Stimulated activated naive CD8-positive, alpha-beta T cell treated with anti-CD3 and anti-CD28 coated beads, Interleukin-15, Interleukin-2, amounts not matched to agents 100 ng/mL and 50 ng/mL, for 24 hours (primary cell): ENCODE data around the gene OR52K1.
"Not testable (repeated sequence)": the region's sequence is repeated elsewhere in the genome, so short reads cannot be mapped to it uniquely, and the experiment has no call there.

Experiments used
- H3K27ac Mint-ChIP-seq: one replicate; pipeline ENCODE4 v1.8.0; 2021; ENCODE audit warnings: mild to moderate bottlenecking, mixed read lengths
- H3K27me3 Mint-ChIP-seq: one replicate; pipeline ENCODE4 v1.8.0; 2021; ENCODE audit warnings: mixed read lengths
- H3K36me3 Mint-ChIP-seq: one replicate; pipeline ENCODE4 v1.8.0; 2021; ENCODE audit warnings: low read depth, mixed read lengths
- H3K4me1 Mint-ChIP-seq: one replicate; pipeline ENCODE4 v1.8.0; 2021; ENCODE audit warnings: low read depth, mixed read lengths
- H3K4me3 Mint-ChIP-seq: one replicate; pipeline ENCODE4 v1.8.0; 2021; ENCODE audit warnings: mild to moderate bottlenecking, mixed read lengths
- H3K9me3 Mint-ChIP-seq: one replicate; pipeline ENCODE4 v1.8.0; 2021; ENCODE audit warnings: mixed read lengths

The OR52K1 gene

DNA sequence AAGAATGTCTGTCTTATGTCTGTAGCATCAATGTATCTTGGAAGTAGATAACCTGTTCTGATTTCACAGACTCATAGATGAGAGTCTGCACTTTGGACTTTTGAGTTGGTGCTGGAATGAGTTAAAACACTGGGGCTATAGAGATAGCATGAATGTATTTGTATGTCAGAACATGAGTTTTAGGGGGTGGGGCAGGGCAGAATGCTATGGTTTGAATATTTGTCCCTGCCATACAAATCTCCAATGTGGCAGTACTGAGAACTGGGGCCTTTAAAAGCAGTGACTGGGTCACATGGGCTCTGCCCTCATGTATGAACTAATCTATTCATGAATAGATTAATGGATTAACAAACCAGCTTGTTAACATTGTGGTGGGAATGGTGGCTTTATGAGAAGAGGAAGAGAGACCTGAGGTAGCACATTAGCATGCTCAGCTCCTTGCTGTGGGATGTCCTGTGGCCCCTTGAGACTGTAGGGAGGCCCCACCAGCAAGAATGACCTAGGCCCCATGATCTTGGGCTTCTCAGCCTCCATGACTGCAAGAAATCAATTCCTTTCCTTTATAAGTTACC lies 15.5 kb upstream of the OR52K1 start:
- H3K36me3 Mint-ChIP-seq: no peaks in the 10 kb centered on the region
- H3K4me1 Mint-ChIP-seq: no peaks in the 10 kb centered on the region
- no peak overlapping the region for H3K27ac Mint-ChIP-seq
- H3K27me3 Mint-ChIP-seq: peaks cover 15% of the 10 kb centered on the region
- no peak overlapping the region for H3K4me3 Mint-ChIP-seq
- peaks cover 10% of the 10 kb centered on the region for H3K9me3 Mint-ChIP-seq

DNA sequence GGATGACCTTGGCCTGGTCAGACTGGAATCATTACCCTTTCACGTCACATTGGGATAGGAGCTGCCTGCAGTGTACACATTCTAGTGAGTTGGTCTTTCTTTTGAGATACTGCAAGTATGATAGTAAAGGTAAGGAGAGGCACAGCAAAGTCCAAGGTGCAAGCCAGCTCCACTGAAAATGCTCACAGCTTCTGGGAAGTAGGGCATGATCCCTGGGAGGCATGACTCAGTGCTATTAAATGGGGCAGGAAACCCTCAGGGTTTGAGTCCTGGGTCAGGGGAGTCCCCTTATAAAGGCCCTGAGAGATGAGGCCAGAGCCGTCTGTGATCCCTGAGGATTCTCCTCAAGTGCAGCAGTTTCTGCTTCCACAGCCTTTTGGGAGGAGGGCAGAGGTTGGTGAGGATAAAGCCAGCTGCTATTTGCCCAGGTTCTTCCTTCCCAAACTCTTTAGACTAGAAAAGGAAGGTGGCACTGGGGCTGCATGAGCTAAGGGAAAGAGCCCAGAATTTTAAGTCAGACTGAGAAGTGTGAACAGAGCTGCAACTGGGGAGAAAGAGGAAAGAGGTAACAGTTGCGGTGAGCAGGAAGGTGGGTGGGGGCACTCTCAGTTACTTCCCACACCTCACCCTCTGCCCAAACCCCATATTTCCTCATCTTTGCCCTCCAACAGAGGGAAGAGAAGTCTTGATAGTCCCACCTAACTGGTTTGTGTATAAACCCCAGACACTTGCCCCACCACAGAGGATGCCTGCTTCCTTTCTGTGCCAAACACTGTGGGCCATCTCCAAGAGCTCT lies 14.4 kb upstream of the OR52K1 start:
- no peak overlapping the region for H3K4me3 Mint-ChIP-seq
- H3K27me3 Mint-ChIP-seq: peaks cover 20% of the 10 kb centered on the region
- H3K9me3 Mint-ChIP-seq: peaks cover 10% of the 10 kb centered on the region
- H3K4me1 Mint-ChIP-seq: no peaks in the 10 kb centered on the region
- H3K27ac Mint-ChIP-seq: no peak overlapping the region
- no peaks in the 10 kb centered on the region for H3K36me3 Mint-ChIP-seq

DNA sequence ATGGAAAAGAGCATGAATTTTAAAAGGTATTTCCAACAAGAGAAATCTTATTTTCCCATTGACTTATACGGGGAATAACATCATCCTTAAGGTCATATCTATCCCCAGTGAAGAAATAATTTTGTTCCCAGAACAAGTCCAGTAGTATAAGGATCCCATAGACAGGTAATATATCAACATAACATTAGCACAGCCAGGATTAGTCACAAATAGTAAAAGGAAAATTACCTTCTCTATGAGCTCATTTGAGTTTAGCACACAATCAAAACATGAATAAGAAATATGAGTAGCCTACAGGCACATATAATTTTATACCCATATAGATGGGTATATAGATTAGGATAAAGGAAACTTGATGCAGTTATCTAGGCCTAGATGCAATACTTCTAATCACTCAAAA lies 2.8 kb upstream of the OR52K1 start:
- no peaks in the 10 kb centered on the region for H3K27me3 Mint-ChIP-seq
- H3K9me3 Mint-ChIP-seq: no peaks in the 10 kb centered on the region
- H3K4me1 Mint-ChIP-seq: peaks cover 12% of the 10 kb centered on the region
- H3K4me3 Mint-ChIP-seq: no peak overlapping the region
- H3K27ac Mint-ChIP-seq: no peak overlapping the region
- H3K36me3 Mint-ChIP-seq: no peaks in the 10 kb centered on the region

DNA sequence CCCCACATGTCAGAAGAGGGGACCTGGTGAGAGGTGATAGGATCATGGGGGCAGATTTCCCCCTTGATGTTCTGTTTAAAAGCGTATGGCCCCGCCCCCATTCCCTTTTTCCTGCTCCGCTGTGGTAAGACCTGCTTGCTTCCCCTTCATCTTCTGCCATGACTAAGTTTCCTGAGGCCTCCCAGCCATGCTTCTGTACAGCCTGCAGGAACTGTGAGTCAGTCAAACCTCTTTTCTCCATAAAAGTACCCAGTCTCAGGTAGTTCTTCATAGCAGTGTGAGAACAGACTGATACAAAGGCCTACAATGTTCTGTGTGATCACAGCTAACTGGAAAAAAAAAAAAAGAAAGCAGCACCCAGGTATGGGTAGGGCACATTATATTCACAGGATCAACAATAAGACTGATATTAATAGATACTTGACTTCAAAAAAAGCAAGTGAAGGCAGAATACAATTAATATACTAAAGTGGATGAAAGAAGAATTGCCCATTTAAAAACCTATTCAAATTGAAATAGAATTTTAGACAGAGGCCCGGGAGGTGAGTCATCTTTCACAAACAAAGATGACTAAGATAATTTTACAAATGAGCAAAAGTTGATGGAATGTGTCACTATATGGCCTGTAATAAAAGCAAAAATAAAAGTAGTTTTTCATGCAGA lies 1.7 kb upstream of the OR52K1 start:
- H3K27me3 Mint-ChIP-seq: no peaks in the 10 kb centered on the region
- H3K36me3 Mint-ChIP-seq: no peaks in the 10 kb centered on the region
- H3K27ac Mint-ChIP-seq: no peak overlapping the region
- H3K4me1 Mint-ChIP-seq: peaks cover 12% of the 10 kb centered on the region
- no peaks in the 10 kb centered on the region for H3K9me3 Mint-ChIP-seq
- H3K4me3 Mint-ChIP-seq: no peak overlapping the region

DNA sequence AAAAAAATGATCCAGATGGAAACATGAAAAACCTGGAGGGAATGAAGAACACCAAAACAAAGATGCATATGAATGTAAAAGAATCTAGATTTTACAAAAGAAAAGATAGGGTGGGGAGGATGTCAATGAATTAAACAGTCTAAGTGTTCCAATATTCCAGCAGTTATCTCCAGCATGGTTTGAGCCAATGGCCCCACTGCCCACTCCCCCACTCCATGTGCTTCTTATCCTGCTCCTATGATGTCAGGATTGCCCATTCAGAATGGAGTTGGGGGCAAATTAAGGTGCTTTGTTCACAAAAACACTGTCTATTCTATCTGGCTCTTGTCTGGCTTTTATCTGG lies 1.2 kb upstream of the OR52K1 start:
- Mint-ChIP-seq H3K9me3 (no peaks in the 10 kb centered on the region), H3K4me1 (peaks cover 12% of the 10 kb centered on the region), H3K4me3 (no peak overlapping the region), H3K27ac (no peak overlapping the region), H3K36me3 (no peaks in the 10 kb centered on the region), H3K27me3 (peaks cover 2% of the 10 kb centered on the region)

DNA sequence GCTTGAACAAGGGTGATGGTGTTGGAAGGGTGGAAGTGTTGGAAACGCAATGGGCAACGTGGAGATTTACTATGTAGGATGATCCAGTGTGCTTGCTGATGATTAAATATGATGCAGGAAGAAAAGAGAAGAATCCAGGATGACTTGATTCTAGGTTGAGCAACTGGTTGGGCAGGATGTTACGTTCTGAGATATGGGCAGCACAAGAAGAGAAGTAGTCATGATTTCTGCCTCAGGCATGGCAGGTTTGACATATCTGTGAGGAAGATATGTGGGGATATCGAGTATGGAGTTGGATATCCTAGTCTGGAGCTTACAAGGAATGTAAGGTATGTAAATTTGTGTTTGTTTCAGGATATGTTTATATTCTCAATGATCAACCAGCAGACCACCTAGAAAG lies 1.9 kb downstream of the OR52K1 start:
- Mint-ChIP-seq H3K4me3 (no peak overlapping the region), H3K4me1 (peaks cover 12% of the 10 kb centered on the region), H3K36me3 (no peaks in the 10 kb centered on the region)

DNA sequence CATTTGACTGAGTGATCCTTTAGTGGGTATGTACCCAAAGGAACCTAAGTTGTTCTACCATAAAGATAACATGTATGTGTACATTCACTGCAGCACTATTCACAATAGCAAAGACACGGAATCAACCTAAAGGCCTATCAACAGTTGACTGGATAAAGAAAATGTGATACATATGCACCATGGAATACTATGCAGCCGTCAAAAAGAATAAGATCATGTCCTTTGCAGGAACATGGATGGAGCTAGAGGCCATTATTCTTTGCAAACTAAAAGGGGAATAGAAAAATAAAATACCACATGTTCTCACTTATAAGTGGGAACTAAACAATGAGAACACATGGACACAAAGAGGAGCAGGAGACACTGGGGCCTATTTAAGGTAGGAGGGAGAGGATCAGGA lies 9.0 kb downstream of the OR52K1 start:
- peaks cover 30% of the 10 kb centered on the region for H3K27me3 Mint-ChIP-seq
- not testable (repeated sequence) for H3K4me3 Mint-ChIP-seq, H3K36me3 Mint-ChIP-seq, H3K9me3 Mint-ChIP-seq, H3K4me1 Mint-ChIP-seq, H3K27ac Mint-ChIP-seq

More for the DNA sequence above, 1.9 kb downstream of the OR52K1 start:
- H3K27me3 Mint-ChIP-seq: peaks cover 17% of the 10 kb centered on the region
- no peaks in the 10 kb centered on the region for H3K9me3 Mint-ChIP-seq
- no peak overlapping the region for H3K27ac Mint-ChIP-seq

DNA sequence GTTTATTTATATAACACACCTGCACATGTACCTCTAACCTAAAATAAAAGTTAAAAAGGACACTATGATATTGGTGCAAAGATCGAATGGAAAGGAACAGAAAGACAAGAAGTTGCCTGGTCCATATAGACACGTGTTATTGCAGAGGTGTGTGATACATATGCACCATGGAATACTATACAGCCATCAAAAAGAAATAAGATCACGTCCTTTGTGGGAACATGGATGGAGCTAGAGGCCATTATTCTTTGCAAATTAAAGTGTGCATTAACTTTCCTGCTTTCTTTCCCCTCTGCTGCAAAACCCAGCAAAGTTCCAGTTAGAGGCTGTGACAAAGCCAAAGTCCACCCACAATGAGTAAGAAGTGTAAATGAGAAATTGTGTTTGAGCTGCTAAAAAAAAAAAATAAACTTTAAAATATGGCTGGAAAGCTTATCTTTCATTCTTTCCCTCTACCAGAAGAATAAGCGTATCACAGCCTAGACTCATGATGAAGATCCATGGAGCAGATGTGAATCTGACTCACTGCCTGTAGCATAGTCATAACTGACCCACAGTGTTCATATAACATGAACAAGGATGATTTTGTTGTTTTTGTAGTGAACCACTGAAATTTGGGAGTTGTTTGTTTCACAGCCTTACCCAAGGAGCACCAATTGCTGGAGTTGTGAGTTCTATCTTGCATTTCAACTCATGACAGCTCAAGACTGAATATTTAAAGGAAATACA lies 9.6 kb downstream of the OR52K1 start:
- H3K27me3 Mint-ChIP-seq: peaks cover 29% of the 10 kb centered on the region
- H3K36me3 Mint-ChIP-seq: no peaks in the 10 kb centered on the region
- no peak overlapping the region for H3K4me3 Mint-ChIP-seq

DNA sequence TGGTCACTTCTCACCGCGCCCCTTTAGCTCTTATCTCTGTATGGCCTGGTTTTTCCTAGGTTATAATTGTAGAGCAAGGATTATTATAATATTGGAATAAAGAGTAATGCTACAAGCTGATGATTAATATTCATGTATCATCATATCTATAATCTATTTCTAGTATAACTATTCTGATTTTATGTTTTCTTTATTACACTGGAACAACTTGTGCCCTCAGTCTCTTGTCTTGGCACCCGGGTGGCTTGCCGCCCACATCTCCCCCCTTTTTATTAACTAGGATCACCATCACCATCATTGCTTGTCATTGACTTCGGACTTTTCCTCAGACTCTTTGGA lies 11.0 kb downstream of the OR52K1 start:
- no peak overlapping the region for H3K27ac Mint-ChIP-seq
- H3K27me3 Mint-ChIP-seq: peaks cover 30% of the 10 kb centered on the region

More for the DNA sequence above, 9.6 kb downstream of the OR52K1 start:
- Mint-ChIP-seq H3K4me1 (peaks cover 4% of the 10 kb centered on the region), H3K9me3 (peaks cover 7% of the 10 kb centered on the region), H3K27ac (no peak overlapping the region)

DNA sequence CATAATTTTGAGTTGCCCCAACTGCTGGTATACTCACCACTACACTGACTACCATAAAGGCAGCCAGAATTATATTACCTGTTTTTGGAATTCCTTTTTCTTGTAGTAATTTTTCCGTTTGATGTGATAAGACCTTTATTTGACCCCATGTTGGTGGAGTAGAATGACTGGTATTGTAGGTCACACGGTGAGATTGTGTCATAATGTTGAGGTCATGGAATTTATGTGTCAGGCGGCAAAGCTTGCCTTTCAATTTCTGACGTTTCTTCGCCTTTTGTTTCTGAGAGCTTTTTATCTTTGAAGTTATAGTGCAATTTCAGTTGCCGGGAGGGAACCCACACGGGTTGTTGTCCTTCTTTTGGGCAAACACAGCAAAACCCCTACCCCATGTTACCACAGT lies 13.0 kb downstream of the OR52K1 start:
- peaks cover 7% of the 10 kb centered on the region for H3K9me3 Mint-ChIP-seq
- H3K4me1 Mint-ChIP-seq: peaks cover 4% of the 10 kb centered on the region
- H3K36me3 Mint-ChIP-seq: no peaks in the 10 kb centered on the region
- H3K27ac Mint-ChIP-seq: no peak overlapping the region
- H3K4me3 Mint-ChIP-seq: no peak overlapping the region
- peaks cover 26% of the 10 kb centered on the region for H3K27me3 Mint-ChIP-seq

More for the DNA sequence above, 11.0 kb downstream of the OR52K1 start:
- Mint-ChIP-seq H3K36me3 (no peaks in the 10 kb centered on the region), H3K4me3 (no peak overlapping the region), H3K4me1 (peaks cover 4% of the 10 kb centered on the region), H3K9me3 (peaks cover 7% of the 10 kb centered on the region)

DNA sequence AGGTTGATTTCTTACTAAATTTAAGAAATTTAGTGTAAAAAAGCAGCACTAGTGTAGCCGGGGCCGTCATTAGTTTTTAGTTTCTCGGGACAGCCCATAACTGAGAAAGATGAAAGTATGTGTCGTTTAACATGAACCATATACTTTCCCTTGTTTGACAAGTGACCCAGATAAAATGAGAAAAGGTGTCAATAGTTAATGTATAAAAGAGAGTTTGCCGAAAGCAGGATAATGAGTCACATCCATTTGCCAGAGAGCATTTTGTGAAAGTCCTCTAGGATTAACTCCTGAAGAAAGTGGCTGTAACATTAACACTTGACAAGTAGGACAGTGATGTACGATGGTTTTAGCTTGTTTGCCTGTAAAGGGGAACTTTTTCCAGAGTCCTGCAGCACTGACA lies 13.5 kb downstream of the OR52K1 start:
- Mint-ChIP-seq H3K4me1 (peaks cover 4% of the 10 kb centered on the region), H3K27ac (no peak overlapping the region), H3K36me3 (no peaks in the 10 kb centered on the region), H3K27me3 (peaks cover 26% of the 10 kb centered on the region), H3K9me3 (peaks cover 7% of the 10 kb centered on the region), H3K4me3 (no peak overlapping the region)

DNA sequence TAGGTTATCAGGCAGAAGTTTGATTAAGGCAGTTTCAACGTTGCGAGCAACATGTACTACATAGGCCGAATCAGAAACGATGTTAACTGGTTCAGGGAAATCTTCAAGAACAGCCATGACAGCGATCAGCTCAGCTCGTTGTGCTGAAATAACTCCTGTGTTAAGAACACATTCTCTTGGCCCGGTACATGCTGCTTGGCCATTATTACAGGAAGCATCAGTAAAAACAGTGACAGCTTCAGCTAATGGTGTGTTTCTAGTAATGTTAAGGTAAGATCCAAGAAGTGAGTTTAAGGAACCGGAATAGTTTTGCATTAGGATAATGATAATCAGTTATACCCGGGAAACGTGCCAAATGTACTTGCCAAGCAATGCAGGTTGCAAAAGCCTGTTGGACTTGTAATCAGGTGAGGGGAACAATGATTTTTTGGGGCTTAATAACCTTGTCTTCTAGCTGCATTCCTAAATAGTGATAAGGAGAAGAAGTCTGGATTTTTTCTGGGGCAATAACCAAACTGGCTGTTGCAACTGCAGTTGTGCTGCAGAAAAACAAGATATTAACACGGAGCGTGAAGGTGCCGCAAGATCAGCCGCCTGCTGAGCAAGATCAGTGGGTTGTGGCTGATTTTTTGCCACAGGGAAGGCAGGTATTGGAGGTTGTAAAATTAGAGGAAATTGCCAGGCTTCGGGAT lies 14.3 kb downstream of the OR52K1 start:
- H3K9me3 Mint-ChIP-seq: peaks cover under 1% of the 10 kb centered on the region
- H3K4me1 Mint-ChIP-seq: peaks cover 4% of the 10 kb centered on the region
- H3K27ac Mint-ChIP-seq: no peak overlapping the region
- no peaks in the 10 kb centered on the region for H3K36me3 Mint-ChIP-seq
- no peak overlapping the region for H3K4me3 Mint-ChIP-seq
- H3K27me3 Mint-ChIP-seq: peaks cover 26% of the 10 kb centered on the region

DNA sequence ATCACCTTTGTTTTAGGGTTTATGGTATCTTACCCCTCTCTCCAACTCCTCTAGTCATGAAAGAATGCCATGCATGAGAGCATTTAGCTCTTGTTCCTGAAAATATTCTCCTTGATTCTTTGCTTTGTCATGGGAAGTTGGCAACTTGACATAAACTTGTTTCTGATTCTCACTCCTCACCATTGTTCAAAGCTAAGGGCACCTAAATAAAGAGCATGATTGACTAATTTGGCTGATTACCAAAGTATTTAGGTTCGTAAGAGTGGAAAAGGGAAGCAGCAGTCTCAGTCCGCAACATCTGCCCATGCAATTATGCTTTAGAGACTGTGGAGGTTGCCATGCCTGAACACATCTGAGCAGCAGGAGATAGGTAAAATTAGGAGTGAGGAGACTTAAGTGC lies 26.4 kb downstream of the OR52K1 start:
- H3K4me1 Mint-ChIP-seq: no peaks in the 10 kb centered on the region
- no peaks in the 10 kb centered on the region for H3K36me3 Mint-ChIP-seq
- H3K27me3 Mint-ChIP-seq: no peaks in the 10 kb centered on the region
- H3K27ac Mint-ChIP-seq: no peak overlapping the region
- no peaks in the 10 kb centered on the region for H3K9me3 Mint-ChIP-seq
- H3K4me3 Mint-ChIP-seq: no peak overlapping the region

DNA sequence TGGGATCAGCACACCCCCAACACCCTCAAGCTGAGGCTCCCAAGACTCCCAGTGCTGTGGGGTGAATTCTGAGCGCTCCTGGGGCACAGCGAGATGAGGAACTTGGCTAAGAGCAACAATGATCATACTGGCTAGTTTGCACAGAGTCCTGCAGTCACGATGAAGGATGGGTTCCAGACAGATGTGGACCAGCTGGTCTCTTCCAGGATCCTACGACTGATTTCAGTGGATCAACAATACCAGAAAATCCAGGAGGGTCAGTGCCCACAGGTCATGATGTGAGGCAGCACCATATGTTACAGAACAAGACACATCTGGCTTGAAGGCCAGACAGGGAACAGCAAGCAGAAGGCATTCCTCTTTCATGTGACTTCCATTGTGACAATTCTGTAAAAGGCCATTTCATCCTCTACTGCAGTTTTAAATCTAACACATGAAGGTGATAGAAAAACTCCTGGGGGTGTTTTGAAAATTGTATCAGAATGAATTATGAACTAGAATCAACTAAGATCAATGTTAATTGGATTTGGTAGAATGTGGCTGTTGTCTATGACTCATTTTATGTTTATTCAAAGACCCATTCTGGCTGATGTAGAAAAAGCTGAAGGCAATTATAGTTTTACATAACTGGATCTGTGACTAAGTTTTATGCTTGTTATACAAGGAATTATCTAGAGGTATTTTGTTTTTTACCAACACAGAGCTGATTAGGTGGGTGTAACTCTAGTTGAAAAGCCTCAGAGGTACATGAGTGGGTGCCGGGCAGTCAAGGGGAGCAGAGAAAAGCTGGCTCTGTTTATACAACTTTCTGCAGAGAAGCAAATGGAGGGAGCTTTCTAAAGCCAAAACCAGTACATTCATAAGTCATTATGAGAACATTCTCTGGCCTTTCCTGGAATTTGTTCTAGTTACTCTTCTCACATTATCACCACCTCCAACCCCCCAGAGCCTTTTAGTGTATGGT lies 29.1 kb downstream of the OR52K1 start:
- no peaks in the 10 kb centered on the region for H3K27me3 Mint-ChIP-seq
- no peaks in the 10 kb centered on the region for H3K36me3 Mint-ChIP-seq
- no peak overlapping the region for H3K4me3 Mint-ChIP-seq
- no peaks in the 10 kb centered on the region for H3K4me1 Mint-ChIP-seq
- no peaks in the 10 kb centered on the region for H3K9me3 Mint-ChIP-seq
- H3K27ac Mint-ChIP-seq: no peak overlapping the region
